ENCODE results near the gene CHAD. TPM values are rescaled to one million over a fixed set of nuclear protein-coding genes. Genes with fewer than 3 reads are reported as not detected.
A peak's percentile ranks its signal among the peaks of the same experiment; 100 is the strongest.

CHAD gene
- total and polyA plus RNA-seq, 2 of the 4 experiments (the other 2 are of a cell fraction), result 0.03 TPM; not detected in 1

DNA sequence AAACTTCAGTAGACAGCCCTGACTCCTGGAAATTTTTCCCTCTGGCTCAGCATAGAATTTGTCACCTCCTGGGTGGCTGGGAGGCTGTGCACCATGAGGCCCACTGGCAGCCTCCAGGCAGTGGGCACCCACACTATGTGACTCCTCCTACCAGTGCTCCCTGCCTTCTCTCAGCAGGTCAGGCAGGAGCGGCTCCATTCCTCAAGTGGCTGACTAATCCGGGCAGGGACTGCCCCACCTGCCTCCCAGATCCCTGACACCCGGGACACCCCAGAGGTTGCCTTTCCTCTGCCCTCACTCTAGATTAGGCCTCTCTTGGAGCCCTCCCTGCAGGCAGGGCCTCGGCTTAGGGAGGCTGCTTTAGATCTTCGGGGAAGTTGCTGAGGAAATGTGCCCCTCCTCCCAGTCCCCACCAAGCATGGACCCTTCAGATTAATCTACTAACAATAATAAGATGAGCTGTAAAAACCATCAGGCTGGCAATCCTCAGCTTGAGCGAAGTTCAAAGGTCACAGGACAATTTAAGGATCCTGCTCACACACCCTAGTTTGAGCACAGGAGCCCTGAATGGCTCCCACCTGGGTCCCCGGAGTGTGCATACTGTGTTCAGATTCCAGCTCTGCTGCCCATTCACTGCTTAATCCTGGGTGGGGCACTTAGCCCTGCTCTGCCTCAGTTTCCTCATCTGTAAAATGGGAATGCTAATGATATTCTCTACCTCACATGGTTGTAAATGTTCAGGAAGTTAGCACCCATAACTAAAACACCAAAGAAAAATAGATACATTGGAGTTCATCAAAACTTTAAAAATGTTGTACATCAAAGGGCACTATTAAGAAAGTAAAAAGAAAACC is 29.6 kb upstream of the CHAD start:
- DNase-seq, result no peak
- no peak overlapping the region for H3K4me3 ChIP-seq (ENCODE audit: insufficient read depth, low read depth, low read length)
- dilution Hi-C loops (cut with HindIII; ENCODE audit: low sequenced_read_pairs, unreplicated experiment) (no loop called here), intact Hi-C loops (cut with micrococcal nuclease) (no loop called here), in situ Hi-C loops (cut with MboI; ENCODE audit: low sequenced_read_pairs) (no loop called here)
- no peak overlapping the region for H2BK5ac ChIP-seq (ENCODE audit: low read depth, low read length, poor library complexity, severe bottlenecking)
- WGBS, 2 experiments (ENCODE audit: extremely low coverage in 2 of 2, insufficient read length in 1 of 2), result 100% methylated on average over 1 of the region's 7 CpGs; no CpG with 5 or more reads in 1 of the 2 experiments
- no peaks in the 10 kb centered on the region for H4K20me1 ChIP-seq (ENCODE audit: insufficient read depth, low read length)
- H3K56ac ChIP-seq (ENCODE audit: extremely low read depth, insufficient read depth, low read length), result no peak overlapping the region
- H4K5ac ChIP-seq (ENCODE audit: low read depth, low read length), result no peak overlapping the region
- H3K9me3 ChIP-seq (ENCODE audit: control insufficient read depth, insufficient read depth, low read length), result no peaks in the 10 kb centered on the region
- H3K27ac ChIP-seq (ENCODE audit: insufficient read depth, low read length), result no peak overlapping the region
- H3K4ac ChIP-seq (ENCODE audit: low read depth, low read length), result no peak overlapping the region
- no TSS peak for BruUV-seq (replicated peaks)
- no peaks in the 10 kb centered on the region for H3K36me3 ChIP-seq (ENCODE audit: control insufficient read depth, insufficient read depth, low read length)
- no peak overlapping the region for H3K18ac ChIP-seq (ENCODE audit: low read depth, low read length)
- H3K9me1 ChIP-seq (ENCODE audit: insufficient read depth, low read length), result no peaks in the 10 kb centered on the region; the same call in 1 of the 2 replicates
- H4K8ac ChIP-seq (ENCODE audit: low read depth in 2 of 2, low read length in 2 of 2), result no peak overlapping the region
- no peak overlapping the region for H2BK20ac ChIP-seq (ENCODE audit: low read depth, low read length)
- H3K4me2 ChIP-seq (ENCODE audit: low read depth, low read length), result no peak overlapping the region
- H3K23ac ChIP-seq (ENCODE audit: low read depth, low read length), result no peak overlapping the region
- no peaks in the 10 kb centered on the region for H3K4me1 ChIP-seq (ENCODE audit: control insufficient read depth, insufficient read depth, low read length)
- H3K27me3 ChIP-seq (ENCODE audit: control insufficient read depth, insufficient read depth, low read length), result no peaks in the 10 kb centered on the region; the same call in 1 of the 2 replicates
- POLR2A ChIA-PET (ENCODE audit: unreplicated experiment), result no interaction called here
- H3K14ac ChIP-seq (replicated peaks; ENCODE audit: low read depth, low read length), result no peak overlapping the region
- CTCF ChIA-PET, result interaction anchor here (0.6 kb wide), 1 partner anchor 15 kb away, joined by 3 read pairs; no protein-coding TSS in a partner anchor
- no peak overlapping the region for H2BK15ac ChIP-seq (ENCODE audit: low read depth, low read length)
- TF ChIP-seq MAFK (IDR thresholded peaks at IDR 0.05; ENCODE audit: low read depth, low read length) (no peak), BHLHE40 (IDR thresholded peaks at IDR 0.05; ENCODE audit: low read depth, low read length) (no peak), POLR2A (IDR thresholded peaks at IDR 0.05; ENCODE audit: low read depth, low read length) (no peak)
- TF ChIP-seq, protein P1, sequence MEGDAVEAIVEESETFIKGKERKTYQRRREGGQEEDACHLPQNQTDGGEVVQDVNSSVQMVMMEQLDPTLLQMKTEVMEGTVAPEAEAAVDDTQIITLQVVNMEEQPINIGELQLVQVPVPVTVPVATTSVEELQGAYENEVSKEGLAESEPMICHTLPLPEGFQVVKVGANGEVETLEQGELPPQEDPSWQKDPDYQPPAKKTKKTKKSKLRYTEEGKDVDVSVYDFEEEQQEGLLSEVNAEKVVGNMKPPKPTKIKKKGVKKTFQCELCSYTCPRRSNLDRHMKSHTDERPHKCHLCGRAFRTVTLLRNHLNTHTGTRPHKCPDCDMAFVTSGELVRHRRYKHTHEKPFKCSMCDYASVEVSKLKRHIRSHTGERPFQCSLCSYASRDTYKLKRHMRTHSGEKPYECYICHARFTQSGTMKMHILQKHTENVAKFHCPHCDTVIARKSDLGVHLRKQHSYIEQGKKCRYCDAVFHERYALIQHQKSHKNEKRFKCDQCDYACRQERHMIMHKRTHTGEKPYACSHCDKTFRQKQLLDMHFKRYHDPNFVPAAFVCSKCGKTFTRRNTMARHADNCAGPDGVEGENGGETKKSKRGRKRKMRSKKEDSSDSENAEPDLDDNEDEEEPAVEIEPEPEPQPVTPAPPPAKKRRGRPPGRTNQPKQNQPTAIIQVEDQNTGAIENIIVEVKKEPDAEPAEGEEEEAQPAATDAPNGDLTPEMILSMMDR (conservative IDR thresholded peaks at IDR 0.05; ENCODE audit: low read depth, low read length), result no peak
- TF ChIP-seq, protein P2, sequence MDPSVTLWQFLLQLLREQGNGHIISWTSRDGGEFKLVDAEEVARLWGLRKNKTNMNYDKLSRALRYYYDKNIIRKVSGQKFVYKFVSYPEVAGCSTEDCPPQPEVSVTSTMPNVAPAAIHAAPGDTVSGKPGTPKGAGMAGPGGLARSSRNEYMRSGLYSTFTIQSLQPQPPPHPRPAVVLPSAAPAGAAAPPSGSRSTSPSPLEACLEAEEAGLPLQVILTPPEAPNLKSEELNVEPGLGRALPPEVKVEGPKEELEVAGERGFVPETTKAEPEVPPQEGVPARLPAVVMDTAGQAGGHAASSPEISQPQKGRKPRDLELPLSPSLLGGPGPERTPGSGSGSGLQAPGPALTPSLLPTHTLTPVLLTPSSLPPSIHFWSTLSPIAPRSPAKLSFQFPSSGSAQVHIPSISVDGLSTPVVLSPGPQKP (IDR thresholded peaks at IDR 0.05; ENCODE audit: borderline replicate concordance, low read depth, low read length), result no peak
- TF ChIP-seq, protein P3, sequence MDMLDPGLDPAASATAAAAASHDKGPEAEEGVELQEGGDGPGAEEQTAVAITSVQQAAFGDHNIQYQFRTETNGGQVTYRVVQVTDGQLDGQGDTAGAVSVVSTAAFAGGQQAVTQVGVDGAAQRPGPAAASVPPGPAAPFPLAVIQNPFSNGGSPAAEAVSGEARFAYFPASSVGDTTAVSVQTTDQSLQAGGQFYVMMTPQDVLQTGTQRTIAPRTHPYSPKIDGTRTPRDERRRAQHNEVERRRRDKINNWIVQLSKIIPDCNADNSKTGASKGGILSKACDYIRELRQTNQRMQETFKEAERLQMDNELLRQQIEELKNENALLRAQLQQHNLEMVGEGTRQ (IDR thresholded peaks at IDR 0.05; ENCODE audit: low read depth, low read length), result no peak
- H2BK120ac ChIP-seq (ENCODE audit: low read depth, low read length), result no peak overlapping the region
- H4K91ac ChIP-seq (ENCODE audit: insufficient read depth, low read depth, low read length), result no peak overlapping the region
- H2AK9ac ChIP-seq (replicated peaks; ENCODE audit: low read depth, low read length, poor library complexity), result no peak overlapping the region
- no peak for ATAC-seq (ENCODE audit: low read depth)
- H2AK5ac ChIP-seq (ENCODE audit: low read depth, low read length), result no peak overlapping the region
- H3K79me1 ChIP-seq (ENCODE audit: low read depth in 1 of 2, low read length in 2 of 2), result no peaks in the 10 kb centered on the region
- H2AFZ ChIP-seq (replicated peaks; ENCODE audit: low read length, poor library complexity), result peak overlapping the region; percentile 32
- H3K9ac ChIP-seq (ENCODE audit: low read depth, low read length), result no peak overlapping the region
